K562 (cell line): ENCODE data around the gene LMF2. TPM values are rescaled to one million over a fixed set of nuclear protein-coding genes. Genes with fewer than 3 reads are reported as not detected.

Experiments used
- CXXC5 ChIP-seq: fragments of 250-450 bp; sonication (Bioruptor Pico); IDR thresholded peaks from 2 replicates; pipeline ENCODE4 v1.8.0; 2022; ENCODE audit warnings: inconsistent platforms, mild to moderate bottlenecking, moderate library complexity
- EGR1 ChIP-seq: fragments of 450-650 bp; conservative IDR thresholded peaks from 2 replicates; pipeline ENCODE4 v1.6.1; 2017; ENCODE audit warnings: mild to moderate bottlenecking
- FUS ChIP-seq: fragments of 200-400 bp; formaldehyde crosslinking; optimal IDR thresholded peaks from 2 replicates; pipeline ENCODE3; 2017; ENCODE audit warnings: low read depth, low read length
- HNRNPLL ChIP-seq: fragments of 200-400 bp; formaldehyde crosslinking; IDR thresholded peaks from 2 replicates; pipeline ENCODE4 v1.6.1; 2017; ENCODE audit warnings: low read length, low read depth, mild to moderate bottlenecking; ENCODE audit not compliant: poor library complexity, severe bottlenecking
- JUND ChIP-seq, 2 experiments: IDR thresholded peaks; 2 replicates in 1 of 2; 3 replicates in 1 of 2; pipeline ENCODE4 v1.6.1; 2011; ENCODE audit warnings: borderline replicate concordance in 2 of 2, low read depth in 2 of 2, low read length in 2 of 2, improper control_type of control experiment in 1 of 2, missing biosample characterization in 1 of 2, missing genetic modification characterization in 1 of 2, missing genetic modification reagents in 1 of 2
- MAZ ChIP-seq, 2 experiments: fragments of 450-650 bp in 1 of 2; sonication (generic) in 1 of 2; formaldehyde crosslinking; IDR thresholded peaks in 1 of 2; conservative IDR thresholded peaks in 1 of 2; 2 replicates each; pipeline versions ENCODE4 v1.4.0 to v1.5.0; 2020; ENCODE audit warnings: mild to moderate bottlenecking in 1 of 2, missing genetic modification reagents in 1 of 2
- NFIC ChIP-seq: fragments of 450-650 bp; IDR thresholded peaks from 2 replicates; pipeline ENCODE4 v1.6.1; 2017; ENCODE audit warnings: mild to moderate bottlenecking, inconsistent platforms
- RBM14 ChIP-seq: fragments of 200-400 bp; formaldehyde crosslinking; IDR thresholded peaks from 2 replicates; pipeline ENCODE4 v1.6.1; 2018; ENCODE audit warnings: low read depth, mild to moderate bottlenecking, low read length, moderate library complexity, borderline replicate concordance; ENCODE audit not compliant: insufficient read depth
- SIN3A ChIP-seq, 2 experiments: fragments of 150-350 bp in 1 of 2; IDR thresholded peaks; 2 replicates each; pipeline ENCODE4 v1.6.1; 2011 to 2016; ENCODE audit warnings: borderline replicate concordance in 2 of 2, low read depth in 2 of 2, low read length in 2 of 2, mild to moderate bottlenecking in 2 of 2, moderate library complexity in 2 of 2; ENCODE audit not compliant: control insufficient read depth in 1 of 2
- SNRNP70 ChIP-seq: fragments of 200-400 bp; formaldehyde crosslinking; optimal IDR thresholded peaks from 2 replicates; pipeline ENCODE3; 2017; ENCODE audit warnings: low read depth, low read length
- TAF1 ChIP-seq: IDR thresholded peaks from 2 replicates; pipeline ENCODE4 v1.6.1; 2011; ENCODE audit warnings: mild to moderate bottlenecking, low read length, moderate library complexity; ENCODE audit not compliant: insufficient read depth, control insufficient read depth, severe bottlenecking; ENCODE audit errors: extremely low read depth
- TEAD2 ChIP-seq: fragments of 450-650 bp; IDR thresholded peaks from 2 replicates; pipeline ENCODE4 v1.6.1; 2016; ENCODE audit warnings: missing genetic modification characterization, control low read depth, missing compliant biosample characterization
- TFAP4 ChIP-seq: sonication (generic); formaldehyde crosslinking; IDR thresholded peaks from 2 replicates; pipeline ENCODE4 v1.8.0; 2022; ENCODE audit warnings: missing genetic modification reagents, mild to moderate bottlenecking, moderate library complexity, borderline replicate concordance
- ZNF436 ChIP-seq: fragments of 250-450, 450-650 bp; sonication (Bioruptor Pico); formaldehyde crosslinking; IDR thresholded peaks from 2 replicates; pipeline ENCODE4 v1.7.0; 2020; ENCODE audit warnings: mild to moderate bottlenecking
- ZNF583 ChIP-seq: fragments of 250-450 bp; sonication (Bioruptor Pico); IDR thresholded peaks from 2 replicates; pipeline ENCODE4 v1.4.0; 2020
- polyA plus RNA-seq, 8 experiments: library from polyadenylated mRNA; depleted of rRNA in 4 of 8; stranded (reverse) in 5 of 8; unstranded in 3 of 8; fragments of >200 nt; fragmentation: Nextera tagmentation in 2 of 8; fragmentation: Illumina TruSeq in 1 of 8; extraction: Ambion mirVana in 2 of 8; extraction: Trizol in 1 of 8; gene quantifications; 2 replicates each; pipeline versions ENCODE4 v1.2.1 to v1.2.3, GENCODE V29; 2011 to 2014; ENCODE audit warnings: inconsistent platforms in 1 of 8, missing spikeins in 1 of 8
- total RNA-seq, 7 experiments: library from RNA; depleted of rRNA in 6 of 7; stranded (reverse); fragments of >200 nt in 6 of 7; fragmentation: Illumina TruSeq in 2 of 7; extraction: Trizol in 2 of 7; gene quantifications; 2 replicates each; pipeline versions ENCODE4 v1.2.1 to v1.2.3, GENCODE V29; 2011 to 2021; ENCODE audit warnings: low replicate concordance in 1 of 7
- TF ChIP-seq, protein P1 (sequence below): fragments of 200-800 bp; sonication (Bioruptor generic); IDR thresholded peaks from 2 replicates; pipeline ENCODE4 v1.6.1; 2016; ENCODE audit warnings: missing genetic modification characterization, missing compliant biosample characterization
- TF ChIP-seq, protein P2 (sequence below): sonication (generic); formaldehyde crosslinking; IDR thresholded peaks from 2 replicates; pipeline ENCODE4 v1.8.1; 2023; ENCODE audit warnings: mild to moderate bottlenecking, missing genetic modification reagents, moderate library complexity

Gene LMF2
- total and polyA plus RNA-seq, 9 of the 15 experiments (the other 6 are each of a cell fraction or from before 2014, with no cell fraction given), result 0.08 to 37.1 (median 7.6) TPM

GRCh38 chr22:50507991-50508884 lies 736 bp upstream of the LMF2 start, which contains the start of gene NCAPH2 (continued):
- TF ChIP-seq TFAP4 (CRISPR knock-in tag), result peak; percentile 90
- no peak for TF ChIP-seq ZNF436 (CRISPR knock-in tag)
- TF ChIP-seq HNRNPLL, result peak; percentile 76
- TF ChIP-seq TEAD2 (tag), result no peak
- TF ChIP-seq, protein P1, sequence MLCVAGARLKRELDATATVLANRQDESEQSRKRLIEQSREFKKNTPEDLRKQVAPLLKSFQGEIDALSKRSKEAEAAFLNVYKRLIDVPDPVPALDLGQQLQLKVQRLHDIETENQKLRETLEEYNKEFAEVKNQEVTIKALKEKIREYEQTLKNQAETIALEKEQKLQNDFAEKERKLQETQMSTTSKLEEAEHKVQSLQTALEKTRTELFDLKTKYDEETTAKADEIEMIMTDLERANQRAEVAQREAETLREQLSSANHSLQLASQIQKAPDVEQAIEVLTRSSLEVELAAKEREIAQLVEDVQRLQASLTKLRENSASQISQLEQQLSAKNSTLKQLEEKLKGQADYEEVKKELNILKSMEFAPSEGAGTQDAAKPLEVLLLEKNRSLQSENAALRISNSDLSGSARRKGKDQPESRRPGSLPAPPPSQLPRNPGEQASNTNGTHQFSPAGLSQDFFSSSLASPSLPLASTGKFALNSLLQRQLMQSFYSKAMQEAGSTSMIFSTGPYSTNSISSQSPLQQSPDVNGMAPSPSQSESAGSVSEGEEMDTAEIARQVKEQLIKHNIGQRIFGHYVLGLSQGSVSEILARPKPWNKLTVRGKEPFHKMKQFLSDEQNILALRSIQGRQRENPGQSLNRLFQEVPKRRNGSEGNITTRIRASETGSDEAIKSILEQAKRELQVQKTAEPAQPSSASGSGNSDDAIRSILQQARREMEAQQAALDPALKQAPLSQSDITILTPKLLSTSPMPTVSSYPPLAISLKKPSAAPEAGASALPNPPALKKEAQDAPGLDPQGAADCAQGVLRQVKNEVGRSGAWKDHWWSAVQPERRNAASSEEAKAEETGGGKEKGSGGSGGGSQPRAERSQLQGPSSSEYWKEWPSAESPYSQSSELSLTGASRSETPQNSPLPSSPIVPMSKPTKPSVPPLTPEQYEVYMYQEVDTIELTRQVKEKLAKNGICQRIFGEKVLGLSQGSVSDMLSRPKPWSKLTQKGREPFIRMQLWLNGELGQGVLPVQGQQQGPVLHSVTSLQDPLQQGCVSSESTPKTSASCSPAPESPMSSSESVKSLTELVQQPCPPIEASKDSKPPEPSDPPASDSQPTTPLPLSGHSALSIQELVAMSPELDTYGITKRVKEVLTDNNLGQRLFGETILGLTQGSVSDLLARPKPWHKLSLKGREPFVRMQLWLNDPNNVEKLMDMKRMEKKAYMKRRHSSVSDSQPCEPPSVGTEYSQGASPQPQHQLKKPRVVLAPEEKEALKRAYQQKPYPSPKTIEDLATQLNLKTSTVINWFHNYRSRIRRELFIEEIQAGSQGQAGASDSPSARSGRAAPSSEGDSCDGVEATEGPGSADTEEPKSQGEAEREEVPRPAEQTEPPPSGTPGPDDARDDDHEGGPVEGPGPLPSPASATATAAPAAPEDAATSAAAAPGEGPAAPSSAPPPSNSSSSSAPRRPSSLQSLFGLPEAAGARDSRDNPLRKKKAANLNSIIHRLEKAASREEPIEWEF, result no peak
- TF ChIP-seq NFIC, result peak; percentile 60
- TF ChIP-seq TAF1, result peak; percentile 90
- TF ChIP-seq CXXC5 (CRISPR knock-in tag), result peak; percentile 73
- no peak for TF ChIP-seq ZNF583
- TF ChIP-seq, protein P2, sequence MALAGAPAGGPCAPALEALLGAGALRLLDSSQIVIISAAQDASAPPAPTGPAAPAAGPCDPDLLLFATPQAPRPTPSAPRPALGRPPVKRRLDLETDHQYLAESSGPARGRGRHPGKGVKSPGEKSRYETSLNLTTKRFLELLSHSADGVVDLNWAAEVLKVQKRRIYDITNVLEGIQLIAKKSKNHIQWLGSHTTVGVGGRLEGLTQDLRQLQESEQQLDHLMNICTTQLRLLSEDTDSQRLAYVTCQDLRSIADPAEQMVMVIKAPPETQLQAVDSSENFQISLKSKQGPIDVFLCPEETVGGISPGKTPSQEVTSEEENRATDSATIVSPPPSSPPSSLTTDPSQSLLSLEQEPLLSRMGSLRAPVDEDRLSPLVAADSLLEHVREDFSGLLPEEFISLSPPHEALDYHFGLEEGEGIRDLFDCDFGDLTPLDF (CRISPR knock-in tag), result peak; percentile 91
- TF ChIP-seq JUND (IDR thresholded peaks at IDR 0.05; ENCODE audit: borderline replicate concordance, low read depth, low read length), result no peak
- TF ChIP-seq JUND (tag; IDR thresholded peaks at IDR 0.05; ENCODE audit: borderline replicate concordance, low read depth, low read length), result no peak; the same call in 2 of the 3 replicates
- no peak for TF ChIP-seq SNRNP70
- no peak for TF ChIP-seq SIN3A (IDR thresholded peaks at IDR 0.05; ENCODE audit: borderline replicate concordance in 2 of 2, control insufficient read depth in 1 of 2, low read depth in 2 of 2, low read length in 2 of 2)
- peak; percentile 15 to 95; a peak in 2 of 4 replicates for TF ChIP-seq MAZ (CRISPR knock-in tag; conservative IDR thresholded peaks at IDR 0.05 in 1 of 2, IDR thresholded peaks at IDR 0.05 in 1 of 2)
- TF ChIP-seq FUS, result no peak
- TF ChIP-seq RBM14, result no peak
- peak; percentile 91 for TF ChIP-seq EGR1
